ENCODE data around the gene SLX1A.
"Not testable (repeated sequence)": the region's sequence is repeated elsewhere in the genome, so short reads cannot be mapped to it uniquely, and the experiment has no call there.

SLX1A gene

GRCh38 chr16:30173054-30173453 is 20.6 kb upstream of the SLX1A start:
- H3K9me3 ChIP-seq (replicated peaks; ENCODE audit: insufficient read depth, low read length), result no peaks in the 10 kb centered on the region
- H2AFZ ChIP-seq (ENCODE audit: low read length), result no peak overlapping the region
- H3K4me2 ChIP-seq (ENCODE audit: low read depth, low read length), result no peak overlapping the region
- H3K79me2 ChIP-seq (ENCODE audit: low read length), result no peaks in the 10 kb centered on the region
- H3K27me3 ChIP-seq (replicated peaks; ENCODE audit: insufficient read depth, low read length), result no peaks in the 10 kb centered on the region
- H3K4me3 ChIP-seq (ENCODE audit: low read length), result no peak overlapping the region
- no peak overlapping the region for H3K27ac ChIP-seq (ENCODE audit: low read length)
- no peaks in the 10 kb centered on the region for H3K9me2 ChIP-seq (replicated peaks; ENCODE audit: insufficient read depth, low read length)
- no peak for TF ChIP-seq CTCF (IDR thresholded peaks at IDR 0.05; ENCODE audit: low read length)
- TF ChIP-seq EZH2phosphoT487 (IDR thresholded peaks at IDR 0.05; ENCODE audit: low read length), result no peak
- TF ChIP-seq EZH2 (optimal IDR thresholded peaks at IDR 0.05; ENCODE audit: low read depth, low read length), result no peak
- H3K4me1 ChIP-seq (ENCODE audit: low read length), result no peaks in the 10 kb centered on the region
- H3F3A ChIP-seq (ENCODE audit: insufficient read depth, low read length), result no peaks in the 10 kb centered on the region
- no peaks in the 10 kb centered on the region for H4K20me1 ChIP-seq (ENCODE audit: insufficient read depth, low read length)
- H3K9ac ChIP-seq (ENCODE audit: low read length), result no peak overlapping the region
- H3K36me3 ChIP-seq (replicated peaks; ENCODE audit: insufficient read depth, low read length), result no peaks in the 10 kb centered on the region
- DNase-seq, result no peak

DNA sequence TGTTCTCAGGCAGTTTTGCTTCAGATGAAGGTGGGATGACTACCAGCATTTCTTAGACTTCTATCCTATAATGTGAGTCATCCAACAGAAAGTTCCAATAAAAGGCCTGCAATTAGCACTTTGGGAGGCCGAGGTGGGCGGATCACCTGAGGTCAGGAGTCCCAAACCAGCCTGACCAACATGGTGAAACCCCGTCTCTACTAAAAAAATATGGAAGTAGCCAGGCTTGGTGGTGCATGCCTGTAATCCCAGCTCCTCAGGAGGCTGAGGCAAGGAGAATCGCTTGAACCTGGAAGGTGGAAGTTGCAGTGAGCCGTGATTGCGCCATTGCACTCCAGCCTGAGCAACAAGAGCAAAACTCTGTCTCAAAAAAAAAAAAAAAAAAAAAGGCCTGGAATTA is 16.8 kb upstream of the SLX1A start:
- not testable (repeated sequence) for H3K9me2 ChIP-seq (replicated peaks; ENCODE audit: insufficient read depth, low read length); DNase-seq; H3F3A ChIP-seq (ENCODE audit: insufficient read depth, low read length); H3K36me3 ChIP-seq (replicated peaks; ENCODE audit: insufficient read depth, low read length); H3K4me2 ChIP-seq (ENCODE audit: low read depth, low read length); H3K27me3 ChIP-seq (replicated peaks; ENCODE audit: insufficient read depth, low read length); H3K9ac ChIP-seq (ENCODE audit: low read length); H3K79me2 ChIP-seq (ENCODE audit: low read length); H2AFZ ChIP-seq (ENCODE audit: low read length); H4K20me1 ChIP-seq (ENCODE audit: insufficient read depth, low read length); H3K4me3 ChIP-seq (ENCODE audit: low read length); H3K4me1 ChIP-seq (ENCODE audit: low read length); H3K9me3 ChIP-seq (replicated peaks; ENCODE audit: insufficient read depth, low read length); H3K27ac ChIP-seq (ENCODE audit: low read length)

DNA sequence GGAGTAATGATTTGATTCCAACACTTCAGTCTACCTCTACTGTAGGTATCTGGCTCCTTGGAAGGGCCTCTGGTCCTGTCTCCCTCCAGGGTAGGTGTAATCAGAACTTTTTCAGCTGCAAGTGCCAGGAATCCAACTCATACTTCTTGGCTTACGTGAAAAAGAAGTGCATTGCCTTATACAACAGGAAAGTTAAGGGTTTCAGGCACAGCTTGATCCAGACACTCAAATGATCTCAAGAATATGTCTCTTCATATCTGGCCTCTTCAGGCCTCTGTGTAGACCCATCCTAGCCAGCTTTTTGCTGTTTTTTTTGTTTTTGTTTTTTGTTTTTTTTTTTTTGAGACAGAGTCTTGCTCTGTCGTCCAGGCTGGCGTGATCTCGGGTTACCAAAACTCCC is 14.5 kb upstream of the SLX1A start:
- peaks cover 8% of the 10 kb centered on the region; the same call in 1 of the 2 replicates for H3F3A ChIP-seq (ENCODE audit: insufficient read depth, low read length)
- TF ChIP-seq CTCF (IDR thresholded peaks at IDR 0.05; ENCODE audit: low read length) (no peak), EZH2phosphoT487 (IDR thresholded peaks at IDR 0.05; ENCODE audit: low read length) (no peak), EZH2 (optimal IDR thresholded peaks at IDR 0.05; ENCODE audit: low read depth, low read length) (no peak)
- no peak overlapping the region for H3K4me2 ChIP-seq (ENCODE audit: low read depth, low read length)
- H3K9ac ChIP-seq (ENCODE audit: low read length), result no peak overlapping the region
- no peak overlapping the region for H3K27ac ChIP-seq (ENCODE audit: low read length)
- H2AFZ ChIP-seq (ENCODE audit: low read length), result no peak overlapping the region
- no peaks in the 10 kb centered on the region for H4K20me1 ChIP-seq (ENCODE audit: insufficient read depth, low read length)
- DNase-seq, result no peak
- H3K9me3 ChIP-seq (replicated peaks; ENCODE audit: insufficient read depth, low read length), result no peaks in the 10 kb centered on the region
- no peak overlapping the region for H3K4me3 ChIP-seq (ENCODE audit: low read length)
- no peaks in the 10 kb centered on the region for H3K36me3 ChIP-seq (replicated peaks; ENCODE audit: insufficient read depth, low read length)
- no peaks in the 10 kb centered on the region for H3K27me3 ChIP-seq (replicated peaks; ENCODE audit: insufficient read depth, low read length)
- no peaks in the 10 kb centered on the region for H3K9me2 ChIP-seq (replicated peaks; ENCODE audit: insufficient read depth, low read length)
- H3K79me2 ChIP-seq (ENCODE audit: low read length), result peaks cover 9% of the 10 kb centered on the region
- peaks cover 5% of the 10 kb centered on the region for H3K4me1 ChIP-seq (ENCODE audit: low read length)

- no peaks in the 10 kb centered on the region for H3K36me3 ChIP-seq (replicated peaks; ENCODE audit: insufficient read depth, low read length)
- no peaks in the 10 kb centered on the region for H3K27me3 ChIP-seq (replicated peaks; ENCODE audit: insufficient read depth, low read length)
- H2AFZ ChIP-seq (ENCODE audit: low read length), result no peak overlapping the region
- no peak overlapping the region for H3K4me3 ChIP-seq (ENCODE audit: low read length)
- no peak for DNase-seq
- H3K27ac ChIP-seq (ENCODE audit: low read length), result no peak overlapping the region
- no peaks in the 10 kb centered on the region for H4K20me1 ChIP-seq (ENCODE audit: insufficient read depth, low read length)
- no peak overlapping the region for H3K9ac ChIP-seq (ENCODE audit: low read length)
- H3K9me2 ChIP-seq (replicated peaks; ENCODE audit: insufficient read depth, low read length), result no peaks in the 10 kb centered on the region
- H3K79me2 ChIP-seq (ENCODE audit: low read length), result peaks cover 16% of the 10 kb centered on the region
- TF ChIP-seq EZH2phosphoT487 (IDR thresholded peaks at IDR 0.05; ENCODE audit: low read length), result no peak
- no peak for TF ChIP-seq CTCF (IDR thresholded peaks at IDR 0.05; ENCODE audit: low read length)
- TF ChIP-seq EZH2 (optimal IDR thresholded peaks at IDR 0.05; ENCODE audit: low read depth, low read length), result no peak
- H3K9me3 ChIP-seq (replicated peaks; ENCODE audit: insufficient read depth, low read length), result no peaks in the 10 kb centered on the region
- H3K4me2 ChIP-seq (ENCODE audit: low read depth, low read length), result no peak overlapping the region
- peaks cover 15% of the 10 kb centered on the region; the same call in 1 of the 2 replicates for H3F3A ChIP-seq (ENCODE audit: insufficient read depth, low read length)
- H3K4me1 ChIP-seq (ENCODE audit: low read length), result peaks cover 5% of the 10 kb centered on the region
Observed at GRCh38 chr16:30179931-30180330, 13.7 kb upstream of the SLX1A start.
